ENCODE results near the gene DSP. TPM values are rescaled to one million over a fixed set of nuclear protein-coding genes. Genes with fewer than 3 reads are reported as not detected.

Gene DSP
- total RNA-seq, 1 experiment from 2014 or later, result not detected

DNA sequence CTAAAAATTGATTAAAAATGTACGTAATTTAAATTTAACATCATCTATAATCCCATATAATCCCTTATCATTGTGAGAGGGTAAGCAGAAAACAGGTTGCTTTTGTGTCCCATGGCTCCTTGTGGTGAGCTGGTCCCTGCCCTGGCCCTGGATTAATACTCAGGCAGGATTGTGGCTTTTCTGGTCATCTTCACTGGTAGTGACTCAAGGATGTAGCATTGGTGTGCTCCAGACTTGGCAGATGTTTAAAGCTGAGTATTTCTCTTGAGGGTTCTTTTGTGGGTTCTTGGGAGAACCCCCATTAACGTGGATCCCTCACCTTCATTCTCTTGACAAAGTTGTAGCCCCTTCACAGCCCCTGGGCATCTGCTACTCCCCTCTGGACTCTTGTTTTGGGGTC, 87.8 kb downstream of the DSP start:
- H3K4me3 ChIP-seq (ENCODE audit: low read length), result no peak overlapping the region
- DNase-seq, result no peak
- H3K9me3 ChIP-seq (ENCODE audit: low read length), result no peaks in the 10 kb centered on the region
- no peaks in the 10 kb centered on the region for H3K79me2 ChIP-seq (ENCODE audit: low read length)
- H3K4me2 ChIP-seq (ENCODE audit: low read depth, low read length, poor library complexity, severe bottlenecking), result no peak overlapping the region
- no peaks in the 10 kb centered on the region for H3K9me2 ChIP-seq (replicated peaks; ENCODE audit: insufficient read depth, low read length)
- no peak overlapping the region for H3K27ac ChIP-seq (ENCODE audit: low read length)
- H3K36me3 ChIP-seq (ENCODE audit: insufficient read depth, low read length), result no peaks in the 10 kb centered on the region
- H3K27me3 ChIP-seq (ENCODE audit: low read length), result no peaks in the 10 kb centered on the region
- H4K20me1 ChIP-seq (ENCODE audit: insufficient read depth, low read depth, low read length), result no peaks in the 10 kb centered on the region
- no peaks in the 10 kb centered on the region for H3K4me1 ChIP-seq (ENCODE audit: low read length)
- no peak overlapping the region for H3K9ac ChIP-seq (ENCODE audit: low read length)
- no peak overlapping the region for H2AFZ ChIP-seq (ENCODE audit: low read length)

DNA sequence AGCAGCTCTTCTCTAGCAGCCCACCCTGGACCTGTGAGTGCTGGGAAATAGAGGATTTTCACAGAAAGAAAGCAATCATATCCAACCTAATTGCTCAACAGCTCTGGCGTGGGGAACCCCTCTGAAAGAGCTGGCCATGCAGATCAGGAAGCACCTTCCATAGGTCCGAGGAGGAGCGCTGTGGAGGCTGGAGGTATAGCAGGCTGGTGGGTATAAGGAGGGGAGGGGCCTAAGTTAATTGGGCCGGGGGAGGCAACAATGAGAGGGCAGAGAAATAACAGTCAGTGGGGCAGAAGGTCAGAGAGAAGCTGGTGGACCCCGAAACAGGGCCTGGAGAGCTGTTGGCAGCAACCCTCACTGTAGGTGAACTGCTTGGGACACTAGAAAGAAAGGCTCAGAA, 89.3 kb downstream of the DSP start:
- Histone ChIP-seq H3K9me2 (replicated peaks; ENCODE audit: insufficient read depth, low read length) (no peaks in the 10 kb centered on the region), H3K4me3 (ENCODE audit: low read length) (no peak overlapping the region), H3K4me2 (ENCODE audit: low read depth, low read length, poor library complexity, severe bottlenecking) (no peak overlapping the region), H3K4me1 (ENCODE audit: low read length) (no peaks in the 10 kb centered on the region), H3K9me3 (ENCODE audit: low read length) (no peaks in the 10 kb centered on the region), H3K27me3 (ENCODE audit: low read length) (no peaks in the 10 kb centered on the region), H3K9ac (ENCODE audit: low read length) (no peak overlapping the region), H3K27ac (ENCODE audit: low read length) (no peak overlapping the region), H2AFZ (ENCODE audit: low read length) (no peak overlapping the region), H3K36me3 (ENCODE audit: insufficient read depth, low read length) (no peaks in the 10 kb centered on the region), H3K79me2 (ENCODE audit: low read length) (no peaks in the 10 kb centered on the region), H4K20me1 (ENCODE audit: insufficient read depth, low read depth, low read length) (no peaks in the 10 kb centered on the region)
- no peak for DNase-seq

GRCh38 chr6:7631466-7631865, 90.0 kb downstream of the DSP start:
- H3K9me3 ChIP-seq (ENCODE audit: low read length), result no peaks in the 10 kb centered on the region
- H3K4me1 ChIP-seq (ENCODE audit: low read length), result no peaks in the 10 kb centered on the region
- no peak overlapping the region for H3K4me3 ChIP-seq (ENCODE audit: low read length)
- H3K27me3 ChIP-seq (ENCODE audit: low read length), result no peaks in the 10 kb centered on the region
- no peak for DNase-seq
- no peak overlapping the region for H3K27ac ChIP-seq (ENCODE audit: low read length)
- no peaks in the 10 kb centered on the region for H3K9me2 ChIP-seq (replicated peaks; ENCODE audit: insufficient read depth, low read length)
- no peaks in the 10 kb centered on the region for H3K79me2 ChIP-seq (ENCODE audit: low read length)
- no peaks in the 10 kb centered on the region for H3K36me3 ChIP-seq (ENCODE audit: insufficient read depth, low read length)
- no peak overlapping the region for H2AFZ ChIP-seq (ENCODE audit: low read length)
- H4K20me1 ChIP-seq (ENCODE audit: insufficient read depth, low read depth, low read length), result no peaks in the 10 kb centered on the region
- H3K4me2 ChIP-seq (ENCODE audit: low read depth, low read length, poor library complexity, severe bottlenecking), result no peak overlapping the region
- H3K9ac ChIP-seq (ENCODE audit: low read length), result no peak overlapping the region

- no peaks in the 10 kb centered on the region for H3K9me2 ChIP-seq (replicated peaks; ENCODE audit: insufficient read depth, low read length)
- H3K36me3 ChIP-seq (ENCODE audit: insufficient read depth, low read length), result no peaks in the 10 kb centered on the region
- no peaks in the 10 kb centered on the region for H3K79me2 ChIP-seq (ENCODE audit: low read length)
- H3K9me3 ChIP-seq (ENCODE audit: low read length), result no peaks in the 10 kb centered on the region
- no peak overlapping the region for H3K27ac ChIP-seq (ENCODE audit: low read length)
- DNase-seq, result no peak
- H3K27me3 ChIP-seq (ENCODE audit: low read length), result no peaks in the 10 kb centered on the region
- H4K20me1 ChIP-seq (ENCODE audit: insufficient read depth, low read depth, low read length), result no peaks in the 10 kb centered on the region
- H3K9ac ChIP-seq (ENCODE audit: low read length), result no peak overlapping the region
- H3K4me2 ChIP-seq (ENCODE audit: low read depth, low read length, poor library complexity, severe bottlenecking), result no peak overlapping the region
- no peak overlapping the region for H2AFZ ChIP-seq (ENCODE audit: low read length)
- H3K4me1 ChIP-seq (ENCODE audit: low read length), result no peaks in the 10 kb centered on the region
- no peak overlapping the region for H3K4me3 ChIP-seq (ENCODE audit: low read length)
Observed at GRCh38 chr6:7632501-7633290, 91.2 kb downstream of the DSP start.

- no peaks in the 10 kb centered on the region for H4K20me1 ChIP-seq (ENCODE audit: insufficient read depth, low read depth, low read length)
- no peak overlapping the region for H3K27ac ChIP-seq (ENCODE audit: low read length)
Observed at GRCh38 chr6:7633361-7633760, 91.9 kb downstream of the DSP start.

GRCh38 chr6:7636151-7636550, 94.7 kb downstream of the DSP start:
- H3K9me3 ChIP-seq (ENCODE audit: low read length), result no peaks in the 10 kb centered on the region
- H3K27ac ChIP-seq (ENCODE audit: low read length), result no peak overlapping the region
- H3K27me3 ChIP-seq (ENCODE audit: low read length), result no peaks in the 10 kb centered on the region
- H3K4me2 ChIP-seq (ENCODE audit: low read depth, low read length, poor library complexity, severe bottlenecking), result no peak overlapping the region
- H3K9ac ChIP-seq (ENCODE audit: low read length), result no peak overlapping the region
- no peak for DNase-seq
- no peaks in the 10 kb centered on the region for H3K4me1 ChIP-seq (ENCODE audit: low read length)
- H3K4me3 ChIP-seq (ENCODE audit: low read length), result no peak overlapping the region
- no peaks in the 10 kb centered on the region for H4K20me1 ChIP-seq (ENCODE audit: insufficient read depth, low read depth, low read length)
- H3K9me2 ChIP-seq (replicated peaks; ENCODE audit: insufficient read depth, low read length), result no peaks in the 10 kb centered on the region
- no peaks in the 10 kb centered on the region for H3K79me2 ChIP-seq (ENCODE audit: low read length)
- no peaks in the 10 kb centered on the region for H3K36me3 ChIP-seq (ENCODE audit: insufficient read depth, low read length)
- H2AFZ ChIP-seq (ENCODE audit: low read length), result no peak overlapping the region

More at GRCh38 chr6:7633361-7633760, 91.9 kb downstream of the DSP start:
- Histone ChIP-seq H3K9me2 (replicated peaks; ENCODE audit: insufficient read depth, low read length) (no peaks in the 10 kb centered on the region), H3K4me3 (ENCODE audit: low read length) (no peak overlapping the region), H3K9me3 (ENCODE audit: low read length) (no peaks in the 10 kb centered on the region), H3K4me2 (ENCODE audit: low read depth, low read length, poor library complexity, severe bottlenecking) (no peak overlapping the region), H3K27me3 (ENCODE audit: low read length) (no peaks in the 10 kb centered on the region), H3K79me2 (ENCODE audit: low read length) (no peaks in the 10 kb centered on the region), H3K4me1 (ENCODE audit: low read length) (no peaks in the 10 kb centered on the region), H3K9ac (ENCODE audit: low read length) (no peak overlapping the region), H2AFZ (ENCODE audit: low read length) (no peak overlapping the region), H3K36me3 (ENCODE audit: insufficient read depth, low read length) (no peaks in the 10 kb centered on the region)
- no peak for DNase-seq

Other genes with a start within 250 kb of the DSP start
- 43.6 and 83.2 TPM in 2 replicates for gene SSR1, start 228.5 kb upstream of the DSP start, total RNA-seq (2014; rRNA removed; shearing (Covaris generic); ENCODE audit: low replicate concordance)
- not detected in 2 replicates for gene CAGE1, start 151.9 kb upstream of the DSP start, total RNA-seq (2014; rRNA removed; shearing (Covaris generic); ENCODE audit: low replicate concordance)
- 36.8 and 57.0 TPM in 2 replicates for gene RIOK1, start 151.9 kb upstream of the DSP start, total RNA-seq (2014; rRNA removed; shearing (Covaris generic); ENCODE audit: low replicate concordance)
- gene SNRNP48, start 48.5 kb downstream of the DSP start, total RNA-seq (2014; rRNA removed; shearing (Covaris generic); ENCODE audit: low replicate concordance), result 8.3 and 13.7 TPM in 2 replicates
- 0.07 TPM in 1 of 2 replicates, not detected in the other for gene BMP6, start 184.4 kb downstream of the DSP start, total RNA-seq (2014; rRNA removed; shearing (Covaris generic); ENCODE audit: low replicate concordance)

Measured in Karpas-422 (cell line).